A673 (cell line): ENCODE data around the gene AWAT1. TPM values are rescaled to one million over a fixed set of nuclear protein-coding genes. Genes with fewer than 3 reads are reported as not detected.

Experiments
- Bru-seq: library from RNA; stranded (reverse); fragments of 400-500 nt; gene quantifications from one replicate; lab custom pipeline; 2021; lab: Mats Ljungman, UMichigan
- BruChase-seq, 2 experiments: library from RNA; stranded (reverse); fragments of 400-500 nt; gene quantifications; one replicate each; lab custom pipeline; 2021; lab: Mats Ljungman, UMichigan
- BruUV-seq: library from RNA; stranded (reverse); fragments of 400-500 nt; replicated peaks from 2 replicates; lab custom pipeline; 2021; lab: Mats Ljungman, UMichigan
- CTCF ChIA-PET: fragments of 300-600 bp; sonication (Branson Sonifier 250); formaldehyde crosslinking; loops from one replicate; lab custom pipeline; 2022; ENCODE audit warnings: antibody characterized with exemption; lab: Charles Lee
- POLR2A ChIA-PET: fragments of 300-600 bp; sonication (Branson Sonifier 250); formaldehyde crosslinking; loops from one replicate; lab custom pipeline; 2022; ENCODE audit warnings: antibody characterized with exemption; ENCODE audit not compliant: low non-redundant PET; lab: Charles Lee
- DNase-seq: peaks from one replicate; pipeline ENCODE4 v3.0.0-alpha.2; 2015; ENCODE audit warnings: low spot score
- H3K27ac ChIP-seq: fragments of 200-600 bp; sonication (generic); 2 replicates; pipeline ENCODE4 v1.5.1; 2016; ENCODE audit warnings: mixed run types, low read depth, mild to moderate bottlenecking, mixed read lengths, antibody characterized with exemption, low read length; ENCODE audit not compliant: poor library complexity, severe bottlenecking
- H3K27me3 ChIP-seq: fragments of 200-600 bp; sonication (generic); replicated peaks from 2 replicates; pipeline ENCODE4 v1.6.1; 2017; ENCODE audit warnings: mixed run types, low read depth, mild to moderate bottlenecking, mixed read lengths, antibody characterized with exemption, low read length; ENCODE audit not compliant: insufficient read depth, poor library complexity
- H3K36me3 ChIP-seq: fragments of 200-600 bp; sonication (generic); 2 replicates; pipeline ENCODE4 v1.6.1; 2016; ENCODE audit warnings: mixed run types, mild to moderate bottlenecking, mixed read lengths, antibody characterized with exemption, low read length; ENCODE audit not compliant: insufficient read depth, poor library complexity, severe bottlenecking
- H3K4me1 ChIP-seq: fragments of 200-600 bp; sonication (generic); 2 replicates; pipeline ENCODE4 v1.6.1; 2017; ENCODE audit warnings: mixed run types, mild to moderate bottlenecking, mixed read lengths, antibody characterized with exemption, low read length; ENCODE audit not compliant: insufficient read depth, poor library complexity, severe bottlenecking
- H3K4me3 ChIP-seq: fragments of 200-600 bp; sonication (generic); 2 replicates; pipeline ENCODE4 v1.5.1; 2016; ENCODE audit warnings: low read depth, mixed run types, mild to moderate bottlenecking, mixed read lengths, low read length; ENCODE audit not compliant: poor library complexity, severe bottlenecking
- H3K9me3 ChIP-seq: fragments of 200-600 bp; sonication (generic); 2 replicates; pipeline ENCODE4 v1.6.1; 2016; ENCODE audit warnings: mixed run types, low read depth, mild to moderate bottlenecking, mixed read lengths, antibody characterized with exemption, low read length; ENCODE audit not compliant: poor library complexity, severe bottlenecking
- CTCF ChIP-seq: fragments of 300-800, 200-600 bp; sonication (generic); conservative IDR thresholded peaks from 2 replicates; pipeline ENCODE4 v1.5.1; 2017; ENCODE audit warnings: low read depth, mild to moderate bottlenecking, antibody characterized with exemption, low read length, moderate library complexity, mixed read lengths
- EZH2 ChIP-seq: fragments of 200-600 bp; sonication (generic); IDR thresholded peaks from 2 replicates; pipeline ENCODE4 v1.6.1; 2017; ENCODE audit warnings: borderline replicate concordance, low read depth, mild to moderate bottlenecking, mixed read lengths, antibody characterized with exemption, low read length; ENCODE audit not compliant: poor library complexity, severe bottlenecking
- intact Hi-C: fragments of 100-400 bp; cut with micrococcal nuclease; formaldehyde crosslinking; loops from one replicate; pipeline ENCODE4 v1.10.0; 2022; ENCODE audit not compliant: unreplicated experiment
- long read RNA-seq: library from polyadenylated mRNA; stranded (forward); transcript quantifications from one replicate; pipeline ENCODE4 v2.0.0, GENCODE V29; 2022
- total RNA-seq: library from RNA; stranded (reverse); gene quantifications from 2 replicates; pipeline ENCODE4 v1.2.3, GENCODE V29; 2021

The AWAT1 gene
- total RNA-seq = not detected in 2 replicates
- not detected for Bru-seq, nascent RNA
- percentile 11 among the genes with signal in this experiment for BruChase-seq, experiment 1, labeled RNA remaining after a 2-hour chase
- BruChase-seq, experiment 2, labeled RNA remaining after a 6-hour chase = not detected
- long read RNA-seq = 0 reads

- no peaks in the 10 kb centered on the region for H3K36me3 ChIP-seq
- TF ChIP-seq CTCF (no peak), EZH2 (no peak)
- intact Hi-C loops = no loop called here
- DNase-seq = no peak
- H3K27ac ChIP-seq = no peak within 1 kb of the TSS
- POLR2A ChIA-PET = no interaction called here
- no peak within 1 kb of the TSS for H3K4me3 ChIP-seq
- no peaks in the 10 kb centered on the region for H3K4me1 ChIP-seq
- CTCF ChIA-PET = no interaction called here
- H3K27me3 ChIP-seq = no peaks in the 10 kb centered on the region
- no peaks in the 10 kb centered on the region for H3K9me3 ChIP-seq
- BruUV-seq = no TSS peak
Measured at GRCh38 chrX:70234355-70234754, at the start of gene AWAT1. Gene AWAT1, plus strand, starts transcription at chrX:70234655. Its CDS starts 41 bp downstream, at chrX:70234696.

GRCh38 chrX:70190225-70190624 is 44.2 kb upstream of the AWAT1 start:
- intact Hi-C loops = no loop called here
- TF ChIP-seq EZH2 (no peak), CTCF (no peak)

GRCh38 chrX:70196961-70197720 is 37.3 kb upstream of the AWAT1 start:
- no peak overlapping the region for H3K27ac ChIP-seq
- TF ChIP-seq CTCF = peak; percentile 75
- no peak for TF ChIP-seq EZH2
- POLR2A ChIA-PET = no interaction called here
- CTCF ChIA-PET = interaction anchor here (0.7 kb wide), 1 partner anchor 895 kb away, joined by 4 read pairs; no protein-coding TSS in a partner anchor
- H3K9me3 ChIP-seq = no peaks in the 10 kb centered on the region
- no peaks in the 10 kb centered on the region for H3K36me3 ChIP-seq
- H3K27me3 ChIP-seq = no peaks in the 10 kb centered on the region
- BruUV-seq = no TSS peak
- intact Hi-C loops = no loop called here
- DNase-seq = peak; percentile 66
- H3K4me3 ChIP-seq = no peak overlapping the region
- no peaks in the 10 kb centered on the region for H3K4me1 ChIP-seq

More at GRCh38 chrX:70190225-70190624, 44.2 kb upstream of the AWAT1 start:
- Histone ChIP-seq H3K27ac (no peak overlapping the region), H3K4me1 (no peaks in the 10 kb centered on the region), H3K27me3 (no peaks in the 10 kb centered on the region), H3K36me3 (no peaks in the 10 kb centered on the region), H3K9me3 (no peaks in the 10 kb centered on the region), H3K4me3 (no peak overlapping the region)
- no peak for DNase-seq
- BruUV-seq = no TSS peak
- ChIA-PET CTCF (no interaction called here), POLR2A (no interaction called here)
